GM12892 (cell line): ENCODE measurements around the gene RASGRP3.

Experiments
- POLR2A ChIP-seq: IDR thresholded peaks from 2 replicates; pipeline ENCODE4 v1.6.1; 2011; ENCODE audit warnings: low read depth, low read length, control low read depth
- POLR2AphosphoS5 ChIP-seq: IDR thresholded peaks from 2 replicates; pipeline ENCODE4 v1.6.1; 2011; ENCODE audit warnings: low read depth, low read length, control low read depth
- TAF1 ChIP-seq: IDR thresholded peaks from 2 replicates; pipeline ENCODE4 v1.6.1; 2011; ENCODE audit warnings: low read depth, mild to moderate bottlenecking, control low read depth, low read length, borderline replicate concordance

DNA sequence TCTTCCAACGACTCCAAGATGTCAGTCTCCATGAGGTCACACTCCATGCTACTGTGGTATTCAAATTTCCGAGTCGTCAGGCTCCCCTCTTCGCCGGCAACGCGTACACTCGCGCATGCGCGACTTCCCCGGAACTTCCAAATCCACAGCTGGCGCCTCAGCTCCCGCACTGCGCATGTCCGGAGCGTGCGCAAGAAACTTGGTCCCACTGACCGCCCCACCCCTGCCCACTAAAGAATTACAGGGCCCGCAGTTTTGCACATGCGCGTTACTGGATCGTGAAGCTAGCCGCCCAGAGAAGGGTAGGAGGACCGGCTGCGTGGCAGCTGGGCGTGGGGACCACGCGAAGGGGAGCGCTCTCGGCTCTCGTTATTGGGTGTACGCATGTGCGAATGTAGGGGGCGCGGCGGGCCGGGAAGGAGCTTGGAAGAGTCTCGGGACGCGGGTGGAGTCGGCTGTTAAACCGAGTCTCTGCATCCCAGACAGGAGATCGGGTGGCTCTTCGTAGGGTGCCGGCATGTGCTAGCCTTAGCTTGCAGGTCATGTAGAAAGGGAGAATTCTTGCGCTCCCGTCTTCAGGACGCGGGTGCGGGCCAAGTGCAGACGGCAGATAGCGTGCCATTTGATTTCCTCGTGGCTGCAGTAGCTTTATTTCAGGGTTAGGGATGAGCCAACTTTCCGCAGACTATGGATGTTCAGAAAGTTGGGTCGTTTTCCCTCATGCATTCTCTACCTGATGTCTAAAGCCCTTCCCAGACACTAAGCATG lies 122.9 kb downstream of the RASGRP3 start, which contains the start of gene FAM98A:
- TF ChIP-seq POLR2AphosphoS5 (peak; percentile 81; the same call in 1 of the 2 replicates), TAF1 (0 out of 2 replicates have a peak, but pooled peaks have one; percentile 3), POLR2A (peak; percentile 69)
